IPS-11a (cell line): ENCODE measurements around the gene CINP.

Source experiments
- H3K4me3 ChIP-seq: one replicate; pipeline ENCODE4 v1.5.1; 2013; ENCODE audit warnings: low read depth, low read length, control low read depth

Gene CINP

DNA sequence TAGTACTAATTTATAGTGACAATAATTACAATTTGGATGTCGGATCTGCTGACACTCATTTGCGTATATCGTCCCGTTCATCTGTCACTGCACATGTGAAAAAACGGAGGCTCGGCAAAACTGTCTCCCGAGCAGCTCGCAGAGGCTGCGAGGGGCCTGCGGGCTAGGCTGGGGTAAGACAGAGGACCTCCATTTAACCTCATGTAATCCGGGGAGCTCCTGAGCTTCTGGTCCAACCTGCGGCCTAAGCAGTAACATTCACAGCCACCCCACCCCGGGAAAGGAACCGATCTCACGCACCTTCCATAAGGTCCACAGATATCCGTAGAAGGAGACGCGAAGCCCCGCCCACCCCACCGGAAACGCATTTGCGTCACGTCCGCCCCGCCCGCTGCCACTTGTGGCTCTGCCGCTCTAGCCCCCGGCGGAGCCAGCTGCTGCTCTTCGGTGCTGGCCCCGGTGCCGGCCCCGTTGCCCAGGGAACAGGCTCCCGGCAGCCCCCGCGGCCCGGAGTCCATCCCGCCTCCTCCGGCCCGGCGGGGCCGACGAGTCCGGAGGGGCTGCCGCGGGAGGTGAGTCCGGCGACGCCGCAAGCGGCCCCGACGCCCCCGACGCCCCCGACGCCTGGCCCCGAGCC, at the start of gene CINP, which contains the start of gene TECPR2:
Gene CINP (minus strand): TSS at position 346 of the 637 bp plus-strand sequence. CDS start 39 bp downstream, at position 307.
Gene TECPR2 (plus strand): TSS at position 397 of the 637 bp plus-strand sequence. CDS start 13,781 bp downstream, outside the sequence.
- peak within 1 kb of the TSS; percentile 89 for H3K4me3 ChIP-seq

DNA sequence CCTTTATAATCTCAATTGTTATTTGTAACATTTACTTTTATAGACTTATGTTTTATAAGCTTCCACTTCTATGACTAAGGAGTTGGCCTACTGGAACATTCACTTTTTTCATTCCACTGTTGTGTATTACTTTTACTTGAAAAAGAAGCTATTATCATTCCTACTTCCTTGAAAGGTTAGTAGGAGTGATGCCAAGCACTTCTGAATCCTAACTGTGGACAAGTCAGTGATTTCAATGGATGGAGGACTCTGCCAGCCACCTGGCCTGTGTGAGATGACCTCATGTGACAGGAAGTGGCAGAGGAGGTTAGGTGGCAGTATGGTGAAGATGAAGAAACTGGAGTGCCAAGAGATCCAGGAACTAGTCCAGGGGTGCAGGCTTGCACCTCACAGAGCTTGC, 46.0 kb upstream of the CINP start:
- no peak overlapping the region for H3K4me3 ChIP-seq

DNA sequence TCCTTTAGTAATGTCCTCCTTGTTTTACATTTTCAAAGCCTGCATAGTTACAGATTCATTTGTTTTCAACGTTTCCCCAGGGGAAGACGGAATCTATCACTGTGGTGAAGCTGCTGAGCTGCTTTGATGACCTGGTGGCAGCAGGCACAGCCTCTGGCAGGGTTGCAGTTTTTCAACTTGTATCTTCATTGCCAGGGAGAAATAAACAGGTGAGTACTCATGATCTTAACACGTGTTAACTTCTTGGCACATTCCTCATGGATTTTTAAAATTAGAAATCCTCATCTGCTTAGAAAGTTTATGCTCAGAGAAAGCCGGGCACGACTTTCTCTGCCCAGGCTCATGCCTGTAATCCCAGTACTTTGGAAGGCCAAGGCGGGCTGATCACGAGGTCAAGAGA, 44.6 kb upstream of the CINP start:
- no peak overlapping the region for H3K4me3 ChIP-seq

DNA sequence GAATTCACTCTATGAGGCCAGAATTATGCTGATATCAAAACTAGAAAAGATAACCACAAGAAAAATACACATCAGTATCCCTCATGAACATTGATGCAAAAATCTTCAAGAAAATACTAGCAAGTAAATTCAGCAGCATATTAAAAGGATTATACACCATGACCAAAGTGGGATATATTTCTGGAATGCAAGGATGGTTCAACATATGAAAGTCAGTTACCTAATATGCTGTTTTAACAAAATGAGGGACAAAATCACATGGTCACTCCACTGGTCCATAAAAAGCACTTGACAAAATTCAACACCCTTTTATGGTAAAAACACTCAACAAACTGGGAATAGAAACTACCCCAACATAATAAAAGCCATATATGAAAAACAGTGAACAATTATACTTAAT, 40.3 kb upstream of the CINP start:
- no peak overlapping the region for H3K4me3 ChIP-seq

DNA sequence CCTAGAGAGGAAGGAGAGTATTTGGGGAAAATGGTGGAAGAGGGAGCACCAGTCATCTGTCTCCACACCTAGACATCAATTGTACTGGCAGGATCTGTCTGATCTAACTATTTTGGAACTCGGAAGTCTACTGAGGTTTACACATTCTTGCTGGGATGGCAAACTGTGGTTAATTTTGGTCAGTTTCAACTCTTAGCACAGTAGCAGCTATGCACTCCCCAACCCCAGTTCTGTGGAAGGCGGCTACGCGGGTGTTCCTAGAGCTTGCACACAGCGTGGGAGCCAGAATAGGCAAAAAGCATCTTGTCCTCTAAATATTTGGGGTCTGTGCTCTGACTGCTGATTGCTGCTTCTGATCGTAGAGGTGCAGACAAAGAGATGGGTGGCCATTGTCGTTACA, 33.8 kb upstream of the CINP start:
- H3K4me3 ChIP-seq = no peak overlapping the region

GRCh38 chr14:102394717-102395375, 32.2 kb upstream of the CINP start:
- no peak overlapping the region for H3K4me3 ChIP-seq

DNA sequence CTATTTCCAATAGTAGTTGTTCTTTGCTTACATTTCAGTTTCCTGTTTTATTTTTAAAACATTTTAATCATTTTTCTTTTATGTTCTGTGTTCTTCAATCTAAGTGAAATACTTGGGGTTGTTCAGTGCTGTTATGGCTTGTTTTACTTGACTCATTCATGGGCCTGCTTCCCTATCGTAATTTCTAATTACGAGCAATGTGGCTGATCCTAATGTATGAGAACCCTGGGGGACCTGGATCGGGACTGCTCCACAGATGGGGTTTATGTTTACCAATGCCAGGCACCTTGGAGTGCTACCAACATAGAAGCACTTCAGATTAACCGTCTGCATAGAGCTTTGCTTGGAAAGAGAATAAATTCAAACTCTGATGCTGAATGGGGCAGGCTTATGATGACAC, 29.8 kb upstream of the CINP start:
- H3K4me3 ChIP-seq = no peak overlapping the region

DNA sequence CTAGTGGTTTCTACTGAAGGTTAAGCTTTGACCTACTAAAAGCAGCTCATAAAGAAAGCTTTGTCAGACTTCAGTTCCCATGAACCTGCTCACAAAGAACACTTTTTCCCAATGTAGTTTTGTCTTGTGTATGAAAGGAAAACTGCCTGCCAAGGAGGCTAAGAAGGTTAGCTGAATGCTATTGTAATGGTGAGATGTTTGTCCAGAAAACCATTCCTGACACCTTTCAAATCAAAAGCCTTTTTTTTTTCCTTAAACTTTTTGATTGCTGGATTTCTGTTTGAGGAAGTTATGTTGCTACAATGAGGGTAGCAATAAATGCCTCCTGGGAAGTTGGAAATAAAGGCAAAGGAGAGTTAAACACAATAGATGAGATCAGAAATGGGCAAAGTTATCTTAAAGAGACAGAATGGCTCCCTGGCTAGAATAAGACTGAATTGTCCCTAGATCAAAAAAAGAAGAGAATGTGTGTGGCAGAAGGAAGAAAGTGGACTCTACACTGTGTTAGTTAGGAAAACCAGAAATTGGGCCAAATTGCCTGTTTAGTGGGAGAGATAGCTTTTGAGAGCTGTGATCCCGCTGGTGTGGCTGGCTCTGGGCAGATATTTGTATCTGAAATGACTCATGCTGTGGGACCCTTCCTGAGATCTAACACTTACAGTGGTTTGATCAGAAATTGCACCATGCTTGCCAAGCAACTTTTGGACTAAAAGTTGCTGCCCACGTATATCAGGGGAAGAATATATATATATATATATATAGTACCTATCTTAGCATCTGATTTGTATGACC, 27.6 kb upstream of the CINP start:
- H3K4me3 ChIP-seq = no peak overlapping the region

DNA sequence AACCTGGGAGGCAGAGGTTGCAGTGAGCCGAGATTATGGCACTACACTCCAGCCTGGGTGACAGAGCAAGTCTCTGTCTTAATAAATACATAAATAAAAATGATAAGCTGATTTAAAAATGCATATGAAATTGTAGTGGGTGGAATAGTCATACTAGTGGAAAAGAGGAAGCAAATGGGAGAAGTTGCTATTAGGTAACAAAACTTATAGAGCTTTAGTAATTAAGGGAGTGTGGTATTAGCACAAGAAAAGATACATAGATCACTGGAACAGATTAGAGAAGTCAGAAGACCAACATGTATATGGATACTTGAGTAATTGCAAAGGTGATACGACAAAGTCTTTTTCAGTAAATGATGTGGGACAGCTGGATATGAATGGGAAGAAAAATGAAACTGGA, 26.6 kb upstream of the CINP start:
- H3K4me3 ChIP-seq = no peak overlapping the region

DNA sequence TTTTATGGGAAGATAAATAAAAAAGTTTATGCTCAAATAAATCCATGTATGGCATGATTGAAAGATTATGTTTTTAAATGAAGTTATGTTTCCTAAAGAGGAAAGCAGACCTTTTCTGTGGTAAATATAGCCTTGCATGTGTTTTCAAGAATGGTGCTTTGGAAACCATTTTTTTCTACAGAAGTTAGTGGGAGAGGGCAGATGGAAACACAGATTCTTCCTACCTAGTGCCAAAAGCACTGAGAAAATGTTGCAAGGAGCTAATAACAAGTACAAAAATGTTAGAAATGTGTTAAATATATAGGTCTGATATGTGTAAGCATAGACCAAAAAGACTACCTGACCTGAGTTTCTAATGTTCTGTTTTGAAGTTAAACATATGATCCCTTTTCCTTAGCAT, 24.4 kb upstream of the CINP start:
- no peak overlapping the region for H3K4me3 ChIP-seq

DNA sequence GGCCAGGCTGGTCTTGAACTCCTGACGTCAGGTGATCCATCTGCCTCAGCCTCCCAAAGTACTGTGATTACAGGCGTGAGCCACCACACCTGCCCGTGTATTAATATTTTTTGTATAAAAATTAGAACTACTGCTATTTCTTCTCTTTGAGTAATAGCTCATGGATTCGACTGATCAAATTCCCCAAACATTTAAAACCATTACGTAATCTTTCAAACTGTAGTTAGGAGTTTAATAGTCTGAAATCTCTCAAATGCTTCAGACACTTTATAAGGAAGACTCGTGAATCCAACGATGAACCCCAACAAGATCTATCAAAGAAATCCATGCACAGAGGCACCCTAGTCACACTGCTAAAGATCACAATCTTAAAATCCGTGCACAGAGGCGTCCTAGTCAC, 16.1 kb upstream of the CINP start:
- no peak overlapping the region for H3K4me3 ChIP-seq

DNA sequence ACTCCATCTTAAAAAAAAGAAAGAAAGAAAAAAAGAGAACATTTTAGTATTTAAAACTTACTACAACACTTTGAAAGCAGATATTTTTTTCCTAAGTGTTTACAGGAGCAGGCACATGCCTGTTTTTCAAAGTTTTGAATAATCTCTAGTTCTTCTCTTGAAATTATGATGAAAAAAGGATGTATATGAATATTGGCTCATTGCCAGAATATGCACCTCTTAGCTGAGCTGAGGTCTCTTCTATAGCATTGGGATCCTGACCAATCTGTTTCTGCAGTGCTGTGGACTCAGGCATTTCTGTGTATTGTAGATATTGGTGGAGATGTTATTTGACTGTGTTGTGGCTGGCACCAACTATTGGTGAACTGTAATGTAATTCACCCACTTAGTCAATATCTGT, 15.0 kb upstream of the CINP start:
- H3K4me3 ChIP-seq = no peak overlapping the region

GRCh38 chr14:102375119-102375518, 12.4 kb upstream of the CINP start:
- H3K4me3 ChIP-seq = no peak overlapping the region

- H3K4me3 ChIP-seq = no peak overlapping the region
Observed at GRCh38 chr14:102374264-102374663, 11.6 kb upstream of the CINP start.

- no peak overlapping the region for H3K4me3 ChIP-seq
Observed at GRCh38 chr14:102373110-102373509, 10.4 kb upstream of the CINP start.

GRCh38 chr14:102371361-102371760, 8.7 kb upstream of the CINP start:
- H3K4me3 ChIP-seq = no peak overlapping the region

DNA sequence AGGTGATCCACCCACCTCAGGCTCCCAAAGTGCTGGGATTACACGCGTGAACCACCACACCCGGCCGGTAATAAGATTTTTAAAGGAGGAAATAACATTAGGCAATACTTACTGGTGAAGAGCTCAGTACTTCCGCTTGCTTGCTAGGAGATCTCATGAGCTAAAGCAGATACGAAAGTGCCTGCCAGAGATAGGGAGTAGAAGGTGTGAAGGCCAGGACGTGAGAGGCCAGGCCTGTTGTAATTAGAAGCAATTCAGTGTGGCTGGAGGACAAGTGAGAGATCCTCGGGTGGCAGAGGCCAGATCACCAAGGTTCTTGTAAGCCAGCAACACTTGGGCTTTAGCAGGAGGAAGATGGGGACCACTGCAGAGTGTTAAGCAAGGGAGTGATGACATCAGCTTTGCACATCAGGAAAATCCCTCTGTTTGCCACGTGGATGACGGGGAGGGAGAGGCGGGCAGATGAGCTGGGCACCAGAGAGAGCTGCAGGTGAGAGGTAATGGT, 7.7 kb upstream of the CINP start:
- H3K4me3 ChIP-seq = no peak overlapping the region

DNA sequence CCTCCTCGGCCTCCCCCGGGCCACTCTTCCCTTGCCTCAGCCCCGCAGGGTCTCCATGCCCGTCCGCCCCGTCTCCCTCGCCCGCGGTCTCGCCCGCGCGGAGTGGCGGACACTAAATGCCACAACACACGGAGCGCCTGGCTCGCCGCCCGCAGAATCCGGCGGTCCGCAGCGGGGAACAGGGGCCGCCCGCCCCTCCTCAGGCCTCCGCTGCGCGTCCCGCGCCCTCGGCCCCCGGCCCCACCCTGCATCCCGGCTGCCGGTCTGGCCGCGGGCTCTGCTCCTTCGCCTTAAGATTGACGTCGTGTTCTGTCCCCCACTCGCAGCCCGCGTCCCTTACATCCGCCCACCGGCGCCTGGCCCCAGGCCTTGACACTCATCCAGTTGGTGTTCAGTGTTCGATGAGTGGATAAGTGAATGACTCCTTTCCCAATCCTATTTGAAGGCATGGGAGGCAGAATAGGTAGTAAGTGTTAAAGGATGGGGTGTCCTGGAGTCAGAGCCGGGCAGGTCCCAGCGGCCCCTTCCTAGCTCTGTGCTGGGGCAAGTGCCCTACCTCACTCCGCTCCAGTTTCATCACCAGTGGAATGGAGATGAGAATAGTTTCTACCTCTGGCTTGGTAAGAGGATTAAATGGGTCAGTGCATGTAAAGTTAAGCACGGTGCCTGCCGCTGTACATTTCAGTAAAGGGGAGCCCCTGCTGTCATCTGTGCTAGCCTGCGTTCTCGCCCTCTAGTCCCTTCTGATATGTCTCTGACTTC, 673 bp upstream of the CINP start:
- peak overlapping the region; percentile 89 for H3K4me3 ChIP-seq

- H3K4me3 ChIP-seq = peak overlapping the region; percentile 89
Observed at GRCh38 chr14:102362084-102362483, 606 bp downstream of the CINP start.

- no peak overlapping the region for H3K4me3 ChIP-seq
Observed at GRCh38 chr14:102360388-102360787, 2.3 kb downstream of the CINP start.

DNA sequence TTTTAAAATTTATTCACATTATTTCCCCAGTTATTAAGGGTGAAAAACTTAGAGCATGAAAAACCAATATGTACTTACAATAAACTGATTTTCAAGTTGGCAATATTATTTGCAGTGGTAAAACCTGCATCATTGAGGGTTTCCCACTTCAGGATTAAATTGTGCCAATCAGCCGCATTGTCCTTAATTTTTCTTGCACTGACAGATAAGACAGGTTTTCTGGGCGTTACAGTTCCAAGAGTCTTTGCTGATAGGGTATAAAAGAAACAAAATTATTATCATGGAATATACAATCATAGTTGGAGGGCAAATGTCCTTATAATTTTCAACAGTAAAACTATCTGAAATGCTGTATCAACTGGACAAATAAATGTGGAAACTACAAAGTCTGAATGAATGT, 3.3 kb downstream of the CINP start:
- no peak overlapping the region for H3K4me3 ChIP-seq
